Peyer's patch (tissue), 4 donors: Measurements from ENCODE around the gene SZT2.

ENCODE experiments used
- CTCF ChIP-seq, 6 experiments: fragments of 450-650 bp in 4 of 6; fragments of 200-600 bp in 2 of 6; sonication (generic) in 1 of 6; IDR thresholded peaks; one replicate each; pipeline ENCODE4 v1.5.1; 2017 to 2019; ENCODE audit warnings: antibody characterized with exemption in 6 of 6, mild to moderate bottlenecking in 3 of 6, moderate library complexity in 1 of 6
- POLR2A ChIP-seq, 2 donors: fragments of 450-650 bp; IDR thresholded peaks; one replicate each; pipeline ENCODE4 v1.5.1; 2017; ENCODE audit warnings: antibody characterized with exemption in 2 of 2, mild to moderate bottlenecking in 2 of 2, moderate library complexity in 2 of 2

- TF ChIP-seq CTCF (IDR thresholded peaks at IDR 0.05) (no peak), POLR2A (IDR thresholded peaks at IDR 0.05) (peak in 1 of 2 donors; percentile 19)
Measured at GRCh38 chr1:43363283-43363934, 26.3 kb upstream of the SZT2 start.
